OCI-LY3 (cell line): Measurements from ENCODE around the gene PRUNE2.

Experiments used
- CTCF ChIP-seq: fragments of 200-600, 300-600 bp; sonication (generic); IDR thresholded peaks from 2 replicates; pipeline ENCODE4 v1.5.1; 2014; ENCODE audit warnings: antibody characterized with exemption, low read length, low read depth
- EZH2phosphoT487 ChIP-seq: fragments of 200-600 bp; shearing (Covaris generic); IDR thresholded peaks from 2 replicates; pipeline ENCODE4 v1.6.1; 2018; ENCODE audit warnings: antibody characterized with exemption, mixed run types, low read depth

GRCh38 chr9:76605321-76605900 is 300.5 kb downstream of the PRUNE2 start:
- no peak for TF ChIP-seq CTCF
- TF ChIP-seq EZH2phosphoT487 = no peak
